Nephron (organoid): ENCODE measurements around the gene UACA.
A peak's percentile ranks its signal among the peaks of the same experiment; 100 is the strongest.
"Not testable (repeated sequence)": the region's sequence is repeated elsewhere in the genome, so short reads cannot be mapped to it uniquely, and the experiment has no call there.

ENCODE experiments used
- H3K27ac Mint-ChIP-seq, 3 experiments: 2 replicates each; pipeline ENCODE4 v1.8.0; 2020; ENCODE audit warnings: mixed read lengths in 3 of 3, mild to moderate bottlenecking in 2 of 3, moderate library complexity in 1 of 3
- H3K27me3 Mint-ChIP-seq: 2 replicates; pipeline ENCODE4 v1.8.0; 2021; ENCODE audit warnings: low read depth, mild to moderate bottlenecking, moderate library complexity, mixed read lengths
- H3K36me3 Mint-ChIP-seq: 2 replicates; pipeline ENCODE4 v1.8.0; 2020; ENCODE audit warnings: low read depth, mixed read lengths
- H3K4me1 Mint-ChIP-seq: 2 replicates; pipeline ENCODE4 v1.8.0; 2020; ENCODE audit warnings: mixed read lengths
- H3K4me3 Mint-ChIP-seq, 3 experiments: 2 replicates each; pipeline ENCODE4 v1.8.0; 2020; ENCODE audit warnings: mild to moderate bottlenecking in 3 of 3, mixed read lengths in 3 of 3, moderate library complexity in 2 of 3
- H3K9me3 Mint-ChIP-seq: 2 replicates; pipeline ENCODE4 v1.8.0; 2020; ENCODE audit warnings: mixed read lengths
- TF ChIP-seq, protein P1 (sequence below), 3 experiments: fragments of 200-600 bp; sonication (generic); IDR thresholded peaks; one replicate each; pipeline ENCODE4 v1.5.0; 2021; ENCODE audit warnings: antibody characterized with exemption in 3 of 3; ENCODE audit not compliant: unreplicated experiment in 3 of 3

The UACA gene

GRCh38 chr15:70670680-70671079 lies 92.7 kb downstream of the UACA start:
- H3K36me3 Mint-ChIP-seq = no peaks in the 10 kb centered on the region

DNA sequence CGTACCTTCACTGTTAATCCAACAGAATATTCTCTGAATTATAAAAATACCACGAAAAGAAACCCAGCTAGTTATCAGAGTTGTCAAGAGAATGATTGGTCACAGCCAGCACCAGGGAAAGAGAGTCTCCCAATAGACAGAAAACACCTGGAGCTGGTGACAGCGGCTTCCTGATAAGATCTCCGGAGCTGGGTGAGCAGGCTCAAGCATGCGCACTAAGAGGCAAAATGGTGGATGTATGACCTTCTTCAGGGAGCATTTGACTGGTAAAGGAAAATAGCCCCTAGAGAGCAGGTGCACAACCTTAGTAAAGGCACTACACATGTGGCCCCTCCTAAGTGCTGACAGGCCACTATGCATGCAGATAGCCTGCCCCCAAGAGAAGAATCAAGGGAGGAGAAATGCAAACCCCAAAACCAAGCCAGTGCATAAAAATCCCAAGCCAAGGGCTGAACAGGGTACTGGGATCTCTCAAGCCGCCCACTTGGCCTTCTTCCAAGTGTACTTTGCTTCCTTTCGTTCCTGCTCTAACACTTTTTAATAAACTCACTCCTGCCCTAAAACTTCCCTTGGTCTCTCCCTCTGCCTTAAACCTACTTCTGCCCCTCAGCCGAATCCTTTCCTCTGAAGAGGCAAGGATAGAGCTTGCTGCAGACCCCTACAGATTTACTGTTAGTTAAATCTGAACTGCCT lies 93.2 kb downstream of the UACA start:
- Mint-ChIP-seq H3K27ac (peak overlapping the region; percentile 25 to 44 (median 33)), H3K36me3 (no peaks in the 10 kb centered on the region), H3K27me3 (no peaks in the 10 kb centered on the region), H3K4me1 (peaks cover 4% of the 10 kb centered on the region), H3K4me3 (no peak overlapping the region), H3K9me3 (no peaks in the 10 kb centered on the region)
- TF ChIP-seq, protein P1, sequence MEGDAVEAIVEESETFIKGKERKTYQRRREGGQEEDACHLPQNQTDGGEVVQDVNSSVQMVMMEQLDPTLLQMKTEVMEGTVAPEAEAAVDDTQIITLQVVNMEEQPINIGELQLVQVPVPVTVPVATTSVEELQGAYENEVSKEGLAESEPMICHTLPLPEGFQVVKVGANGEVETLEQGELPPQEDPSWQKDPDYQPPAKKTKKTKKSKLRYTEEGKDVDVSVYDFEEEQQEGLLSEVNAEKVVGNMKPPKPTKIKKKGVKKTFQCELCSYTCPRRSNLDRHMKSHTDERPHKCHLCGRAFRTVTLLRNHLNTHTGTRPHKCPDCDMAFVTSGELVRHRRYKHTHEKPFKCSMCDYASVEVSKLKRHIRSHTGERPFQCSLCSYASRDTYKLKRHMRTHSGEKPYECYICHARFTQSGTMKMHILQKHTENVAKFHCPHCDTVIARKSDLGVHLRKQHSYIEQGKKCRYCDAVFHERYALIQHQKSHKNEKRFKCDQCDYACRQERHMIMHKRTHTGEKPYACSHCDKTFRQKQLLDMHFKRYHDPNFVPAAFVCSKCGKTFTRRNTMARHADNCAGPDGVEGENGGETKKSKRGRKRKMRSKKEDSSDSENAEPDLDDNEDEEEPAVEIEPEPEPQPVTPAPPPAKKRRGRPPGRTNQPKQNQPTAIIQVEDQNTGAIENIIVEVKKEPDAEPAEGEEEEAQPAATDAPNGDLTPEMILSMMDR (IDR thresholded peaks at IDR 0.05; ENCODE audit: unreplicated experiment in 3 of 3) = no peak

More at GRCh38 chr15:70670680-70671079, 92.7 kb downstream of the UACA start:
- Mint-ChIP-seq H3K27ac (peak overlapping the region in 2 of 3 experiments; percentile 33 to 44), H3K4me3 (no peak overlapping the region), H3K4me1 (peaks cover 4% of the 10 kb centered on the region), H3K9me3 (no peaks in the 10 kb centered on the region), H3K27me3 (no peaks in the 10 kb centered on the region)
- TF ChIP-seq, protein P1 (IDR thresholded peaks at IDR 0.05; ENCODE audit: unreplicated experiment in 3 of 3) = peak in 2 of 3 experiments; percentile 25 to 30

DNA sequence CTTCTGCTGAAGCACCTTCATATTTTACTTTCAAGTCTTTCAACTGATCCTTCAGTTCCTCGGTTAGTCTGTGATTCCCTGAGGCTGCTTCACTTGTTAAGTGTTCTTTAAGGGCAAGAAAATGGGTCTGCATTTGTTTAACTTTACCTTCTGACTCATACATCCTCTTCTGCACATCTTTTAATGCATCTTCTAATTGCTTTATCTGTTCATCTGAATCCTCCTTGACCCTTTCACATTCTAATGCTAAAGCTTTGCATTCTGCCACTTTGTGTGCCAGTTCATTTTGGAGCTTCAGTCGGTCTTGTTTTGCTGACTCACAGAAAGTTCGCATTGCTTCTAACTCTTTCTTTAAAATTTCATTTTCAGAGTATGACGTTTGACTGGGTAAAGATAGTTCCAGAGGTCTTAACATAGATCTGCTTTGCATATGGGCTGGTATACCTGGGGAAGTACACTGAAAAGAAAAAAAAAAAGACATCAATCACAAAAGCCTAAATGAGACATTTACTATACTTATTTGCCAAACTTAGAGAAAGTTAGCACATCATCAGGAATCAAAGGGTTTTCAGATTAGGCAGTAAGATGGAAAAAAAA lies 94.3 kb downstream of the UACA start:
- H3K27me3 Mint-ChIP-seq = no peaks in the 10 kb centered on the region
- H3K4me1 Mint-ChIP-seq = peaks cover 4% of the 10 kb centered on the region
- H3K4me3 Mint-ChIP-seq = no peak overlapping the region
- H3K9me3 Mint-ChIP-seq = no peaks in the 10 kb centered on the region
- no peaks in the 10 kb centered on the region for H3K36me3 Mint-ChIP-seq
- no peak overlapping the region for H3K27ac Mint-ChIP-seq
- TF ChIP-seq, protein P1 (IDR thresholded peaks at IDR 0.05; ENCODE audit: unreplicated experiment in 3 of 3) = no peak

- TF ChIP-seq, protein P1 (IDR thresholded peaks at IDR 0.05; ENCODE audit: unreplicated experiment in 3 of 3) = no peak
- Mint-ChIP-seq H3K4me1 (peaks cover 3% of the 10 kb centered on the region), H3K36me3 (peaks cover 11% of the 10 kb centered on the region), H3K9me3 (no peaks in the 10 kb centered on the region), H3K4me3 (no peak overlapping the region), H3K27ac (no peak overlapping the region), H3K27me3 (no peaks in the 10 kb centered on the region)
These were observed 97.8 kb downstream of the UACA start for GRCh38 chr15:70665599-70665998.

- H3K27ac Mint-ChIP-seq = no peak overlapping the region
- peaks cover 11% of the 10 kb centered on the region for H3K36me3 Mint-ChIP-seq
- no peaks in the 10 kb centered on the region for H3K27me3 Mint-ChIP-seq
- no peak overlapping the region for H3K4me3 Mint-ChIP-seq
- H3K9me3 Mint-ChIP-seq = no peaks in the 10 kb centered on the region
- TF ChIP-seq, protein P1 (IDR thresholded peaks at IDR 0.05; ENCODE audit: unreplicated experiment in 3 of 3) = no peak
- no peaks in the 10 kb centered on the region for H3K4me1 Mint-ChIP-seq
These were observed 98.9 kb downstream of the UACA start for GRCh38 chr15:70664494-70664893.

- H3K27ac Mint-ChIP-seq, H3K9me3 Mint-ChIP-seq: not testable (repeated sequence)
These were observed 100.3 kb downstream of the UACA start for GRCh38 chr15:70663069-70663468.

More at GRCh38 chr15:70663069-70663468, 100.3 kb downstream of the UACA start:
- H3K36me3 Mint-ChIP-seq = peaks cover 11% of the 10 kb centered on the region
- not testable (repeated sequence) for H3K4me3 Mint-ChIP-seq, H3K4me1 Mint-ChIP-seq, H3K27me3 Mint-ChIP-seq
